Epithelial cell of prostate (primary cell): ENCODE results near the gene PSMC3IP.
"Not testable (repeated sequence)": the region's sequence is repeated elsewhere in the genome, so short reads cannot be mapped to it uniquely, and the experiment has no call there.

Experiments
- DNase-seq: peaks from one replicate; pipeline ENCODE4 v3.0.0-alpha.2; 2011; ENCODE audit warnings: low read depth, low spot score
- H3K27ac ChIP-seq: fragments of 450-650 bp; 2 replicates; pipeline ENCODE4 v1.5.1; 2017; ENCODE audit warnings: mild to moderate bottlenecking

PSMC3IP gene, protein sequence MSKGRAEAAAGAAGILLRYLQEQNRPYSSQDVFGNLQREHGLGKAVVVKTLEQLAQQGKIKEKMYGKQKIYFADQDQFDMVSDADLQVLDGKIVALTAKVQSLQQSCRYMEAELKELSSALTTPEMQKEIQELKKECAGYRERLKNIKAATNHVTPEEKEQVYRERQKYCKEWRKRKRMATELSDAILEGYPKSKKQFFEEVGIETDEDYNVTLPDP

DNA sequence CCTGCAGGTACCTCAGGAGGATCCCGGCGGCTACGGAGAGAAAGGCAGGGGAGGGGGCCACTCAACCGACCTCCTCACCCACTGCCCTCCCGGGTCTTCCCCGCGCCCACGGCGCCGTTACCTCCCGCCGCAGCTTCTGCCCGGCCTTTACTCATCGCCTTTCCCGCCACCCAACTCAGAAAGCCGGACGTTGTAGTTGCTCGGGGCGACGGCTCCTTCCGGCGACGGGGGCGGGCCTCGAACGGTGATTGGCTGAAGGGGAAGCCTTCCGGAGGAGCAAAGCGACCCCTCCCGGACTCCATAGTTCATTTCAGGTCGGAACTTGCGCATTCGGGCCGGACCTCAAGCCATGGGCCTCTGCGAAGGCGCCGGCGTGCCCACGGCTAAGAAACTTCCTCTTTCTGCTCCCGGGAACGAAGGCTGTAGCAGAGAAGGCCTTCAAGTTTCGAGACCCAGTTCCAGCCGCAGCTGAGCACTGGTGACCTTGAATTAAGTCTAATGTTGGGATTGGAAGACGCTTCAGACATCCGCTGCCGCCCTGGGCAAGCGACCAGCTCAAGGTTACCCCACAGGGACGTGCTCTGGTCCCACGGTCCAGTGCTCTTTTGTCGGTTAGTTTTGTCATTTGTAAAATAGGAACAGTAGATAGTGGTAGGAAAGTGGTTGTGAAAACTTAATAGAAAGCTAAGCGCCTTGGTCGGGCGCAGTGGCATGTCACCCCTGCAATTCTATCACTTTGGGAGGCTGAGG lies at the start of gene PSMC3IP:
TSS of gene PSMC3IP (minus strand) at position 198 of the 750 bp plus-strand sequence. CDS start at position 155, 43 bp downstream.
- peak within 1 kb of the TSS; percentile 75 for H3K27ac ChIP-seq
- DNase-seq, result no peak

DNA sequence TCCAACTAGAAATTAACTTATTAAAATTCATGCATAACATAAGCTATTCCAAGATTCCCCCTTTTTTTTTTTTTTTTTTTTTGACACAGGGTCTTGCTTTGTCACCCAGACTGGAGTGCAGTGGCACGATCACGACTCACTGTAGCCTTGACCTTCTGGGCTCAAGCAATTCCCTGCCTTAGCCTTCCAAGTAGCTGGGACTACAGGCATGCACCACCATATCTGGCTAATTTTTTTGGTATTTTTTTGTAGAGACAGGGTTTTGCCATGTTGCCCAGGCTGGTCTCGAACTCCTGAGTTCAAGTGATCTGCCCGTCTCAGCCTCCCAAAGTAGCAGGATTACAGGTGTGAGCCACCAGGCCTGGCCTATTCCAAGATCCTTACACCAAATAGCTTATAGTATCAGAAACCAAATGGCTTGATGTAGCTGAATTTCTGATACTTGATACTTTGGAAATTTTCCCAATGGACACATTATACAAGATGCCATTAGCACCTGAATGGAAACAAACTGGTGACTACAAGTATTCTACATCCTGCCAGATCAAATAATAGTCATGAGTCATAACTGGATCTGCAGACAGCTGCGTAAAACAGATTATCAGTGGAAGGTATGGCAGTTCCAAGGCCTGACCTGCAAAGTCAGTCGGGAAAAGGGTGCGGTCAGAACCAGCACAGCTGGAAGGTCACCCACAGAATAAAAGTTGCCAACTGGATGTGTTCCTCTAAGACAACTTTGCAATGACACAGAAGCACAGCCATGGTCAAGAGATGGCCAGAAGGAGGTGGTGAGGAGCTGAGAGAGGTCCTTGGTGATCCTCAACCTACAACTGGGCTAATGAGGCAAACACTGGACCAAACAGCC lies 46.4 kb upstream of the PSMC3IP start:
- peak; percentile 73 for DNase-seq
- peak overlapping the region; percentile 35 for H3K27ac ChIP-seq

DNA sequence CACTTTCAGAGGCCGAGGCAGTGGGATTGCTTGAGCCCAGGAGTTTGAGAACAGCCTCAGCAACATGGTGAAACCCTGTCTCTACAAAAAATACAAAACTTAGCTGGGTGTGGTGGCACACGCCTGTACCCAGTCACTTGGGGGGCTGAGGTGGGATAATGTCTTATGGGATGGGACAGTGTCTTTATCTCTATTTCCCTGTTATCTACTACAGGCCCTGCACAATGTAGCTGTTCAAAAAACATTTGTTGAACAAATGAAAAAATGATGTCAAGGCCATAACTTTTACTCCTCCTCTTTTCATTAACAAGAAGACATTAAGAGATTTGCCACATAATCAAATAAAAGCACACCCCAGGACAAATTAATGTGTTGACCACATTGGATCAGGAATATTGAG lies 45.7 kb upstream of the PSMC3IP start:
- H3K27ac ChIP-seq, result no peak overlapping the region
- no peak for DNase-seq

- H3K27ac ChIP-seq, DNase-seq: not testable (repeated sequence)
These were observed 44.5 kb upstream of the PSMC3IP start for GRCh38 chr17:42621987-42622386.

- DNase-seq, result peak; percentile 16
These were observed 41.1 kb upstream of the PSMC3IP start for GRCh38 chr17:42618442-42619150.

GRCh38 chr17:42617956-42618431 lies 40.5 kb upstream of the PSMC3IP start:
- no peak for DNase-seq
- no peak overlapping the region for H3K27ac ChIP-seq

More at GRCh38 chr17:42618442-42619150, 41.1 kb upstream of the PSMC3IP start:
- H3K27ac ChIP-seq, result no peak overlapping the region

DNA sequence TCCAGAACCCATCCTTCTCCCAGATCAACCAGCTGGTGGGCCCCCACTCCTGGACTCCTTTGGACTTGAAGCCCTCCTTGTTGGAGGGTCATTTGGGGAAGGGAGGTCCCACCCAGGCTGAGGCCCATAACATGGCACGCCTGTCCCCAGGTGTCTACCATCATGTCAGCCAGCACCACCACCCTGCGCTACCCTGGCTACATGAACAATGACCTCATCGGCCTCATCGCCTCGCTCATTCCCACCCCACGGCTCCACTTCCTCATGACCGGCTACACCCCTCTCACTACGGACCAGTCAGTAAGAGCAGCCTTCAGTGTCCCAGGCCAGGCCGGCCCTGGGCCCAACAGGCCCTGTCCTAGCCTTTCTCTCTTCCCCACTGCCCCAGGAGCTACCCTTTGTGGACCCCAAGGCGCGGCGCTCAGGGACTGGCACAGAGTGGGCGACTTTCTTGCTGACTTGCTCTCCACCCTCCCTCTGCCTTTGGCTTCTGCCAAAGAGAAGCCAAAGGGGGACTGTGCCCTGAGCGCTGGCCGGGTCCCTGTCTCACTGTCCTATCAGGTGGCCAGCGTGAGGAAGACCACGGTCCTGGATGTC lies 36.3 kb upstream of the PSMC3IP start:
- no peak overlapping the region for H3K27ac ChIP-seq

DNA sequence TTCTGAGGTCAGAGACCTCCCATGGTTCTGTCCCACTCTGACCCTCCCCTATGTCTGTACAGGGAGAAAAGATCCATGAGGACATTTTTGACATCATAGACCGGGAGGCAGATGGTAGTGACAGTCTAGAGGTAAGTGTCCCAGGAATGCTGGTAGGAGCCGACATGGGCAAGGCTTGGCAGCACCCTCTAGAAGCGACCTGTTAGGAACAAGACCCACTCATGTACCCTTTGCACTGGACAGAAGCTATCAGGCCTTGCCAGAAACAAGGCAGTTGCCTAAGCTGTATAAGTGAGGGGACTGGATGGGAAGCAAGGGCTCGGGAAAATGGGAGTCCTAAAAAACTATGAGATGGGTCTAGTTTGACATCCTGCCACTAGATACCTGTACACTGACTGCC lies 34.5 kb upstream of the PSMC3IP start:
- no peak for DNase-seq
- H3K27ac ChIP-seq, result no peak overlapping the region

More for the DNA sequence above, 36.3 kb upstream of the PSMC3IP start:
- DNase-seq, result no peak

GRCh38 chr17:42609814-42610801 lies 32.6 kb upstream of the PSMC3IP start:
- DNase-seq, result not testable (repeated sequence)
- H3K27ac ChIP-seq, result peak overlapping the region; percentile 68

DNA sequence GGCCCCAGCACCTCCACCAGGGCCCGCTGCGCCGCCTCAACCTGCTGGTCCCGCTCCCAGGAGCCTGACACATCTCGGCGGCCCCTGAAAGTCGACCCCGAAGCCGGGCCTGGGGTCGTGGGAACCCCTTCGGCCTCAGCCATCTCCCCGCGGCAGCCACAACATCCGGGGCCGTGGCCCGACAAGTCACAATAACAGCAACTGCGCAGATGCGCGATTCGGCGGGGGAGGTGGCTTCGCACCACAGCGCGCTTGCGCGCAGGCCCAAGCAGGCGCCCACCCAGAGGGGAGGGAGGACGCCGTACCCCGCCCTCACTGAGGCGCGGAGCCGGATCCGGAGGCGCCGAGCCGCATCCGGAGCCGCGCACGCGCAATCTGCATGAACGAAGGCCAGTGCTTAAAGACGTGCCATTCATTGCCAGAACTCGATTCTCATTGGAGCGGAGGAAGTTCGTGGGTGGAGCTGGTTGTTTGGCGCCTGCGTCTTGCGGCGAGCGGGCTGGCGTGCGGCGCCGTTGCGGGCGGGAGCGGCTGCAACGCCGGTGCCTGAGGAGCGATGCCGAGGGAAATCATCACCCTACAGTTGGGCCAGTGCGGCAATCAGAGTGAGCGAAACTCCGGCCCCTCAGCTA lies 31.8 kb upstream of the PSMC3IP start, which contains the start of the genes RETREG3 and TUBG1:
TSS of gene RETREG3 (minus strand) at position 193 of the 632 bp plus-strand sequence. CDS start at position 143, 50 bp downstream.
TSS of gene TUBG1 (plus strand) at position 502 of the 632 bp plus-strand sequence. CDS start at position 557, 55 bp downstream.
- peak; percentile 96 for DNase-seq
- H3K27ac ChIP-seq, result peak within 1 kb of the TSS; percentile 68

GRCh38 chr17:42608305-42609181 lies 31.0 kb upstream of the PSMC3IP start:
- DNase-seq, result no peak
- H3K27ac ChIP-seq, result peak overlapping the region; percentile 68

GRCh38 chr17:42607769-42608168 lies 30.2 kb upstream of the PSMC3IP start:
- H3K27ac ChIP-seq, result no peak overlapping the region

DNA sequence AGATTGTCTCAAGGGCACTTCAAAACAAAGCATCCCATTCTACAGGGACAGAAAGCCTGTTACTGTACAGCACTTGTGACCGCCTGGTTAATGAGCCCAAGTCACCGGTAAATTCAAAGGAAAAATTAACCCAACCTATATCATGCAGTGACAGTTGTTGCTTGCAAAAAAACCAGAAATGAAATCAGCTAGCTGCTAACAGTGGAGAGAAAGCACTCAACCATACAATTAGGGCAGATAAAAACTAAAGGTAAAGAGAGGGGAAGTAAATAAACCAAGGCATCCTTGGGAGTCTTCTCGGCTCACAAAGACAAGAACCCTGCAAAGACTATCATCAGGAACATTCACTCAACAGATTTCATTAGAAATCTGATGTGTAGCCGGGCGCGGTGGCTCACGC lies 25.8 kb upstream of the PSMC3IP start:
- no peak for DNase-seq
- H3K27ac ChIP-seq, result no peak overlapping the region

More at GRCh38 chr17:42607769-42608168, 30.2 kb upstream of the PSMC3IP start:
- no peak for DNase-seq

- no peak overlapping the region for H3K27ac ChIP-seq
- DNase-seq, result no peak
These were observed 21.4 kb upstream of the PSMC3IP start for GRCh38 chr17:42598905-42599304.

GRCh38 chr17:42596386-42596785 lies 18.9 kb upstream of the PSMC3IP start:
- no peak for DNase-seq
- no peak overlapping the region for H3K27ac ChIP-seq

- no peak overlapping the region for H3K27ac ChIP-seq
- no peak for DNase-seq
These were observed 13.9 kb upstream of the PSMC3IP start for GRCh38 chr17:42591411-42591810.

DNA sequence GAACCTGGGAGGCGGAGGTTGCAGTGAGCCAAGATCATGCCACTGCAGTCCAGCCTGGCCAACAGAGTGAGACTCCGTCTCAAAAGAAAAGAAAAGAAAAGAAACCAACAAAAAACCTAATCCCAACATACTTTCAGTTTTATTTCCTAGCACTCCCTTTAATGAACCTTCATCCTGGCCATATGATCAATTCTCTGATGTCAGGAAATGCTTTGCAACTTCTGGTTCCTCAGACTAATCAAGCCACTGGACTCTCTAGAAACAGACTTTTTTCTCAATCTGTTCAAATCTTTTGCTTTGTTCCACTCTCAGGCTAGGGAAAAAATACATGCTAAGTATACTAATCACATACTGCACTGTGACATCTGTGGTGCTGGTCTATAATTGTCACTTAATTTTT lies 13.4 kb upstream of the PSMC3IP start:
- no peak overlapping the region for H3K27ac ChIP-seq
- DNase-seq, result no peak
